ENCODE data around the gene ZNF692. TPM values are rescaled to one million over a fixed set of nuclear protein-coding genes. Genes with fewer than 3 reads are reported as not detected.

ZNF692 gene
- total RNA-seq, 1 experiment from 2014 or later, result 59.1 TPM

GRCh38 chr1:248873993-248874533 is 15.2 kb upstream of the ZNF692 start (continued):
- no peak for TF ChIP-seq IRF2 (CRISPR knock-in tag; IDR thresholded peaks at IDR 0.05; ENCODE audit: borderline replicate concordance, low read depth)
- TF ChIP-seq PRDM15 (CRISPR knock-in tag; IDR thresholded peaks at IDR 0.05), result no peak
- TF ChIP-seq KAT7 (CRISPR knock-in tag; IDR thresholded peaks at IDR 0.05; ENCODE audit: borderline replicate concordance), result no peak
- TF ChIP-seq, protein P1, sequence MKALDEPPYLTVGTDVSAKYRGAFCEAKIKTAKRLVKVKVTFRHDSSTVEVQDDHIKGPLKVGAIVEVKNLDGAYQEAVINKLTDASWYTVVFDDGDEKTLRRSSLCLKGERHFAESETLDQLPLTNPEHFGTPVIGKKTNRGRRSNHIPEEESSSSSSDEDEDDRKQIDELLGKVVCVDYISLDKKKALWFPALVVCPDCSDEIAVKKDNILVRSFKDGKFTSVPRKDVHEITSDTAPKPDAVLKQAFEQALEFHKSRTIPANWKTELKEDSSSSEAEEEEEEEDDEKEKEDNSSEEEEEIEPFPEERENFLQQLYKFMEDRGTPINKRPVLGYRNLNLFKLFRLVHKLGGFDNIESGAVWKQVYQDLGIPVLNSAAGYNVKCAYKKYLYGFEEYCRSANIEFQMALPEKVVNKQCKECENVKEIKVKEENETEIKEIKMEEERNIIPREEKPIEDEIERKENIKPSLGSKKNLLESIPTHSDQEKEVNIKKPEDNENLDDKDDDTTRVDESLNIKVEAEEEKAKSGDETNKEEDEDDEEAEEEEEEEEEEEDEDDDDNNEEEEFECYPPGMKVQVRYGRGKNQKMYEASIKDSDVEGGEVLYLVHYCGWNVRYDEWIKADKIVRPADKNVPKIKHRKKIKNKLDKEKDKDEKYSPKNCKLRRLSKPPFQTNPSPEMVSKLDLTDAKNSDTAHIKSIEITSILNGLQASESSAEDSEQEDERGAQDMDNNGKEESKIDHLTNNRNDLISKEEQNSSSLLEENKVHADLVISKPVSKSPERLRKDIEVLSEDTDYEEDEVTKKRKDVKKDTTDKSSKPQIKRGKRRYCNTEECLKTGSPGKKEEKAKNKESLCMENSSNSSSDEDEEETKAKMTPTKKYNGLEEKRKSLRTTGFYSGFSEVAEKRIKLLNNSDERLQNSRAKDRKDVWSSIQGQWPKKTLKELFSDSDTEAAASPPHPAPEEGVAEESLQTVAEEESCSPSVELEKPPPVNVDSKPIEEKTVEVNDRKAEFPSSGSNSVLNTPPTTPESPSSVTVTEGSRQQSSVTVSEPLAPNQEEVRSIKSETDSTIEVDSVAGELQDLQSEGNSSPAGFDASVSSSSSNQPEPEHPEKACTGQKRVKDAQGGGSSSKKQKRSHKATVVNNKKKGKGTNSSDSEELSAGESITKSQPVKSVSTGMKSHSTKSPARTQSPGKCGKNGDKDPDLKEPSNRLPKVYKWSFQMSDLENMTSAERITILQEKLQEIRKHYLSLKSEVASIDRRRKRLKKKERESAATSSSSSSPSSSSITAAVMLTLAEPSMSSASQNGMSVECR (CRISPR knock-in tag; IDR thresholded peaks at IDR 0.05; ENCODE audit: borderline replicate concordance), result no peak
- no peak for TF ChIP-seq NFE2L1 (CRISPR knock-in tag; IDR thresholded peaks at IDR 0.05)
- no peak for TF ChIP-seq OVOL2 (CRISPR knock-in tag; IDR thresholded peaks at IDR 0.05; ENCODE audit: borderline replicate concordance)
- 0 out of 2 replicates have a peak, but pooled peaks have one; percentile 73 for TF ChIP-seq EMX1 (CRISPR knock-in tag; IDR thresholded peaks at IDR 0.05)
- no peak for TF ChIP-seq JAZF1 (CRISPR knock-in tag; IDR thresholded peaks at IDR 0.05)
- TF ChIP-seq, protein P2, sequence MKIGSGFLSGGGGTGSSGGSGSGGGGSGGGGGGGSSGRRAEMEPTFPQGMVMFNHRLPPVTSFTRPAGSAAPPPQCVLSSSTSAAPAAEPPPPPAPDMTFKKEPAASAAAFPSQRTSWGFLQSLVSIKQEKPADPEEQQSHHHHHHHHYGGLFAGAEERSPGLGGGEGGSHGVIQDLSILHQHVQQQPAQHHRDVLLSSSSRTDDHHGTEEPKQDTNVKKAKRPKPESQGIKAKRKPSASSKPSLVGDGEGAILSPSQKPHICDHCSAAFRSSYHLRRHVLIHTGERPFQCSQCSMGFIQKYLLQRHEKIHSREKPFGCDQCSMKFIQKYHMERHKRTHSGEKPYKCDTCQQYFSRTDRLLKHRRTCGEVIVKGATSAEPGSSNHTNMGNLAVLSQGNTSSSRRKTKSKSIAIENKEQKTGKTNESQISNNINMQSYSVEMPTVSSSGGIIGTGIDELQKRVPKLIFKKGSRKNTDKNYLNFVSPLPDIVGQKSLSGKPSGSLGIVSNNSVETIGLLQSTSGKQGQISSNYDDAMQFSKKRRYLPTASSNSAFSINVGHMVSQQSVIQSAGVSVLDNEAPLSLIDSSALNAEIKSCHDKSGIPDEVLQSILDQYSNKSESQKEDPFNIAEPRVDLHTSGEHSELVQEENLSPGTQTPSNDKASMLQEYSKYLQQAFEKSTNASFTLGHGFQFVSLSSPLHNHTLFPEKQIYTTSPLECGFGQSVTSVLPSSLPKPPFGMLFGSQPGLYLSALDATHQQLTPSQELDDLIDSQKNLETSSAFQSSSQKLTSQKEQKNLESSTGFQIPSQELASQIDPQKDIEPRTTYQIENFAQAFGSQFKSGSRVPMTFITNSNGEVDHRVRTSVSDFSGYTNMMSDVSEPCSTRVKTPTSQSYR (CRISPR knock-in tag; IDR thresholded peaks at IDR 0.05), result no peak
- TF ChIP-seq, protein P3, sequence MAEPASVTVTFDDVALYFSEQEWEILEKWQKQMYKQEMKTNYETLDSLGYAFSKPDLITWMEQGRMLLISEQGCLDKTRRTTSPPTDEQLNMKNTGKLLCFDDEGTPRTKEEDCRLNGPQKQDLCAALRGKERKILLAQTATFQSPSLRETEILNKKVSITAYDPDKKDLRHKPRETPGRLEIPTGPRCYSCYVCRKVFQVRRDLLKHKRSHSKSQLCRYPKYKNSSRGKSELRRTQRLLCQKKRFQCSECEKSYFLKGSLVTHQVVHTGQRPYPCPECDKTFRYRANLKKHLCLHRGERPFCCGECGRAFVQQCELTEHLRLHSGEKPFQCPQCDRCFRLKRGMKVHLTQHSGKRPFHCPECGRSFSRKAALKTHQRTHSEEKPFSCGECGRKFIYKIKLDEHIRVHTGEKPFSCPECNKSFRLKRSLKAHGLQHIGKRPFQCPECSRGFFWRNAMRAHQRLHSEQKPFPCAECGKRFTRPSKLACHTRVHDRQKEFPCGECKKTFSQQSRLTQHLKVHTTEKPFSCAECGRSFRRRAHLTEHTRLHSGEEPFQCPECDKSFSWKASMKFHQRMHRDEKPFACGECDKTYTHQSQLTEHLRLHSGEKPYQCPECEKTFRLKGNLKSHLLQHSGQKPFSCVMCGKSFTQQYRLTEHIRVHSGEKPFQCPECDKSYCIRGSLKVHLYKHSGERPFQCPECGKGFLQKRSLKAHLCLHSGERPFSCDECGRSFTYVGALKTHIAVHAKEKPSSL (CRISPR knock-in tag; conservative IDR thresholded peaks at IDR 0.05), result no peak
- no peak for TF ChIP-seq ZNF317 (CRISPR knock-in tag; IDR thresholded peaks at IDR 0.05; ENCODE audit: borderline replicate concordance, low read depth)
- no peak for TF ChIP-seq ZNF532 (CRISPR knock-in tag; IDR thresholded peaks at IDR 0.05; ENCODE audit: borderline replicate concordance)
- no peak for TF ChIP-seq SMAD3 (CRISPR knock-in tag; IDR thresholded peaks at IDR 0.05; ENCODE audit: borderline replicate concordance)
- TF ChIP-seq HMGA2 (CRISPR knock-in tag; IDR thresholded peaks at IDR 0.05), result no peak; the same call in 1 of the 2 replicates
- no peak for TF ChIP-seq NFATC4 (CRISPR knock-in tag; IDR thresholded peaks at IDR 0.05)
- TF ChIP-seq, protein P4, sequence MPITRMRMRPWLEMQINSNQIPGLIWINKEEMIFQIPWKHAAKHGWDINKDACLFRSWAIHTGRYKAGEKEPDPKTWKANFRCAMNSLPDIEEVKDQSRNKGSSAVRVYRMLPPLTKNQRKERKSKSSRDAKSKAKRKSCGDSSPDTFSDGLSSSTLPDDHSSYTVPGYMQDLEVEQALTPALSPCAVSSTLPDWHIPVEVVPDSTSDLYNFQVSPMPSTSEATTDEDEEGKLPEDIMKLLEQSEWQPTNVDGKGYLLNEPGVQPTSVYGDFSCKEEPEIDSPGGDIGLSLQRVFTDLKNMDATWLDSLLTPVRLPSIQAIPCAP (CRISPR knock-in tag; IDR thresholded peaks at IDR 0.05), result no peak
- no peak for TF ChIP-seq ZBTB21 (CRISPR knock-in tag; IDR thresholded peaks at IDR 0.05; ENCODE audit: borderline replicate concordance)
- no peak for TF ChIP-seq JUN (CRISPR knock-in tag; IDR thresholded peaks at IDR 0.05)
- no peak for TF ChIP-seq CBFB (CRISPR knock-in tag; IDR thresholded peaks at IDR 0.05; ENCODE audit: low read depth)
- no peak for TF ChIP-seq MLX (CRISPR knock-in tag; IDR thresholded peaks at IDR 0.05)
